IPS-18c (cell line): Measurements from ENCODE around the gene NDUFV2.
"Not testable (repeated sequence)": the region's sequence is repeated elsewhere in the genome, so short reads cannot be mapped to it uniquely, and the experiment has no call there.

Experiments
- H3K4me3 ChIP-seq: 2 replicates; pipeline ENCODE4 v1.7.0; 2013; ENCODE audit warnings: low read depth, mild to moderate bottlenecking, low read length, moderate library complexity; ENCODE audit not compliant: insufficient read depth
- H3K9me3 ChIP-seq: one replicate; pipeline ENCODE4 v1.6.1; 2013; ENCODE audit warnings: mild to moderate bottlenecking, low read length, moderate library complexity; ENCODE audit not compliant: control insufficient read depth, insufficient read depth

NDUFV2 gene

GRCh38 chr18:9164149-9164548 is 61.6 kb downstream of the NDUFV2 start:
- H3K9me3 ChIP-seq, H3K4me3 ChIP-seq: not testable (repeated sequence)

- not testable (repeated sequence) for H3K4me3 ChIP-seq, H3K9me3 ChIP-seq
Observed at GRCh38 chr18:9165883-9166282, 63.4 kb downstream of the NDUFV2 start.

- not testable (repeated sequence) for H3K9me3 ChIP-seq, H3K4me3 ChIP-seq
Observed at GRCh38 chr18:9169515-9169914, 67.0 kb downstream of the NDUFV2 start.

DNA sequence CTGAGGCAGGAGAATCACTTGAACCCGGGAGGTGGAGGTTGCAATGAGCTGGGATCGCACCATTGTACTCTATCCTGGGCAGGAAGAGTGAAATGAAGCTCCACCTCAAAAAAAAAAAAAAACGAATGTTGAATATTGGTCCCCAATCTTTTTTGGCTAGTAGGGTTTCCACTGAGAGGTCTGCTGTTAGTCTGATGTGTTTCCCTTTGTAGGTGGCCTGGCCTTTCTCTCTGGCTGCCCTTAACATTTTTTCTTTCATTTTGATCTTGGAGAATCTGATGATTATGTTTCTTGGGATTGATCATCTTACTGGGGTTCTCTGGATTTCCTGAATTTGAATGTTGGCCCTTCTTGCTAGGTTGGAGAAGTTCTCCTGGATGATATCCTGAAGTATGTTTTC is 69.4 kb downstream of the NDUFV2 start:
- not testable (repeated sequence) for H3K4me3 ChIP-seq, H3K9me3 ChIP-seq

DNA sequence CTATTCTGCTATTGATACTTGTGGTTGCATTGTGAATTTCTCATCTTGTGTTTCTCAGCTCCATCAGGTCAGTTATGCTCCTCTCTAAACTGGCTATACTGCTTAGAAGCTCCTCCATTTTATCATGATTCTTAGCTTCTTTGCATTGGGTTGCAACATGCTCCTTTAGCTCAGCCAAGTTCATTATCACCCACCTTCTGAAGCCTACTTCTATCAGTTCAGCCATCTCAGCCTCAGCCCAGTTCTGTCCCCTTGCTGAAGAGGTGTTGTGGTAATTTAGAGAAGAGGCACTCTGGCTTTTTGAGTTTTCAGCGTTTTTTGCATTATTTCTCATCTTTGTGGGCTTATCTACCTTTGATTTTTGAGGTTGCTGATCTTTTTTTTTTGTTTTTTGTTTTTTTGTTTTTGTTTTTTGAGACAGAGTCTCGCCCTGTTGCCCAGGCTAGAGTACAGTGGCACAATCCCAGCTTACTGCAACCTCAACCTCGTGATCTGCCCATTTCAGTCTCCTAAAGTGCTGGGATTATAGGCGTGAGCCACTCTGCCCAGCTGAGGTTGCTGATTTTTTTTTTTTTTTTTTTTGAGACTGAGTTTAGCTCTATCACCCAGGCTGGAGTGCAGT is 70.1 kb downstream of the NDUFV2 start:
- H3K4me3 ChIP-seq: no peak overlapping the region

DNA sequence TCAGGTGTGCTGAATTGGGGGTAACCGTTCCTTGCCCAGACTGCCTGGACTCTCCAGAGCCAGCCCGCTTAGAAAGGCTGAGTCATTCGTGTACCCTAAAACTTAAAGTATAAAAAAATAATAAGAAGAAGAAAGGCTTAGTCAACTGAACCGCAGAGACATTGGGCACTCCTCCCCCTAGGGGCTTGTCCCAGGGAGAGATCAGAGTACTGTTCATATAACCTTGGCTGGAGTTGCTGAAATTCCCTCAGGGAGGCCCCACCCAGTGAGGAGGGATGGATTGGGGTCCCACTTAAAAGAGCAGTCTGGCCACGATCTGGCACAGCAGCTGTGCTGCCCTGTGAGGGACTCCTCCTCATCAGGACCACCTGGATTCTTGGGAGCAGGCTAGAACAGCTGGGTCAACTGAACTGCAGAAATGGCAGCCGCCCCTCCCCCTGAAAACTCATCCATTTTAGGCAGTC is 71.3 kb downstream of the NDUFV2 start:
- Histone ChIP-seq H3K4me3 (no peak overlapping the region), H3K9me3 (peaks cover 2% of the 10 kb centered on the region)

More for the DNA sequence above, 70.1 kb downstream of the NDUFV2 start:
- H3K9me3 ChIP-seq: peaks cover 2% of the 10 kb centered on the region

DNA sequence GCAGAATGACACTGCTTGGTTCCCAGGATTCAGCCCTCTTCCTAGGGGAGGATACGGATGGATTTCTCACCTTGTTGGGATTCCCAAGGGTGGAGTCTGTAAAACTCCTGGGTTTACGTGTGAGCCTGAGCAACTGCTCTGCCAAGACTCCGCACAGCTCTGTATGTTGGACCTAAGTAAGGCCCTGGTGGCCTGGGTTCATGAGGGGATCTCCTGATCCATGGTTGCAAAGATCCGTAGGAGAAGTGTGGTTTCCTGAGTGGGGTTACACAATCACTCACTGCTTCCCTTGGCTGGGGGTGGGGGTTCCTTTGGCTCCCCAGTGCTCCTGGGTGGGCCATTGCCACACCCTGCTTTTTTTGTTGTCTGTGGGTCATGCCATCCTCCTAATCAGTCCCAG is 71.8 kb downstream of the NDUFV2 start:
- Histone ChIP-seq H3K4me3 (no peak overlapping the region), H3K9me3 (peaks cover 2% of the 10 kb centered on the region)

GRCh38 chr18:9175115-9175514 is 72.6 kb downstream of the NDUFV2 start:
- Histone ChIP-seq H3K9me3 (peaks cover 2% of the 10 kb centered on the region), H3K4me3 (no peak overlapping the region)

- no peak overlapping the region for H3K4me3 ChIP-seq
- no peaks in the 10 kb centered on the region for H3K9me3 ChIP-seq
Observed at GRCh38 chr18:9177031-9177430, 74.5 kb downstream of the NDUFV2 start.

DNA sequence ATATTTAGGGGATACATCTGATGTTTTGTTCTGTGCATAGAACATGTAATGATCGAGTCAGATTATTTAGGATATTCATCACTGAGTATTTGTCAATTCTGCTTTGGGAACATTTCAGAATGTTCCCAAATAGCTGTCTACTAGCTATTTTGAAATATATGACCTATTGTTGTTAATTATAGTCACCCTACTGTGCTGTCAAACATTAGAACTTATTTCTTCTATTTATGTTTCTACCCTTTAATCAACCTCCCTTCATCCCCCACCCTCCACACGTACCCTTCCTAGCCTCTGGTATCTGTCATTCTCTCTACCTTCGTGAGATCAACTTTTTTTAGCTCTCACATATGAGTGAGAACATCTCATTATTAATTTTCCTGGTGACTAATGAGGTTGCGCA is 75.0 kb downstream of the NDUFV2 start:
- Histone ChIP-seq H3K9me3 (no peaks in the 10 kb centered on the region), H3K4me3 (no peak overlapping the region)

GRCh38 chr18:9178557-9178956 is 76.1 kb downstream of the NDUFV2 start:
- Histone ChIP-seq H3K9me3 (no peaks in the 10 kb centered on the region), H3K4me3 (no peak overlapping the region)

DNA sequence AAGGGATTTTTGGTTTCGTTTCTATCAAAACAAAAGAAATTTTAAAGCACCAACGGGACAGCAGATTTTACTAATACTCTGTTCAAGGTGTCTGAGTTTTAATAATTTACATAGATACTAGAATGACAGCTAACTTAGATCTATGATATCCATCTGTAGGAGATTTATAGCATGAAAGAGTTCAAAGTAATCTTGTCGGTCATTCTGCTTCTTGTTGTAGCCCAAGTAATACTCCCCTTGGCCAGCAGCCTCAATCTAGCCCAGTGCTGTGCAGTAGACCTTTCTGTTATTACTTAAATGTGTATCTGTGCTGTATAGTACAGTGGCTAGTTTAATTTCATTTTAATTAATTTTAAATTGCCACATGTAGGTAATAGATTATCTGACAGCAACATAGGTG is 78.8 kb downstream of the NDUFV2 start:
- H3K9me3 ChIP-seq: no peaks in the 10 kb centered on the region
- no peak overlapping the region for H3K4me3 ChIP-seq

GRCh38 chr18:9182852-9183399 is 80.4 kb downstream of the NDUFV2 start:
- H3K4me3 ChIP-seq: no peak overlapping the region
- no peaks in the 10 kb centered on the region for H3K9me3 ChIP-seq
